ENCODE data around the gene TECTA. TPM values are rescaled to one million over a fixed set of nuclear protein-coding genes. Genes with fewer than 3 reads are reported as not detected.

TECTA gene
- total RNA-seq, 1 experiment from 2014 or later, result 0.37 TPM

GRCh38 chr11:121082670-121083069 is 18.4 kb upstream of the TECTA start (continued):
- TF ChIP-seq TEAD1 (CRISPR knock-in tag; IDR thresholded peaks at IDR 0.05) (no peak), AFF4 (CRISPR knock-in tag; IDR thresholded peaks at IDR 0.05; ENCODE audit: borderline replicate concordance) (no peak), RELA (CRISPR knock-in tag; IDR thresholded peaks at IDR 0.05; ENCODE audit: borderline replicate concordance) (no peak), ESRRA (CRISPR knock-in tag; IDR thresholded peaks at IDR 0.05; ENCODE audit: borderline replicate concordance) (0 out of 2 replicates have a peak, but pooled peaks have one; percentile 33), TEAD4 (CRISPR knock-in tag; IDR thresholded peaks at IDR 0.05) (0 out of 2 replicates have a peak, but pooled peaks have one; percentile 31), TCF7 (CRISPR knock-in tag; IDR thresholded peaks at IDR 0.05; ENCODE audit: low read depth) (no peak), GRHL2 (CRISPR knock-in tag; IDR thresholded peaks at IDR 0.05; ENCODE audit: insufficient replicate concordance, severe bottlenecking) (no peak), ZNF219 (CRISPR knock-in tag; IDR thresholded peaks at IDR 0.05; ENCODE audit: borderline replicate concordance) (no peak), E2F4 (CRISPR knock-in tag; IDR thresholded peaks at IDR 0.05; ENCODE audit: borderline replicate concordance, low read depth) (no peak), JAZF1 (CRISPR knock-in tag; IDR thresholded peaks at IDR 0.05) (no peak), CDX4 (CRISPR knock-in tag; IDR thresholded peaks at IDR 0.05; ENCODE audit: borderline replicate concordance) (no peak), NFATC4 (CRISPR knock-in tag; IDR thresholded peaks at IDR 0.05) (no peak), ZMAT4 (CRISPR knock-in tag; IDR thresholded peaks at IDR 0.05) (no peak), ZNF263 (CRISPR knock-in tag; IDR thresholded peaks at IDR 0.05; ENCODE audit: low read depth) (no peak), GTF2I (CRISPR knock-in tag; conservative IDR thresholded peaks at IDR 0.05) (no peak), EMX1 (CRISPR knock-in tag; IDR thresholded peaks at IDR 0.05) (no peak), ZNF423 (CRISPR knock-in tag; IDR thresholded peaks at IDR 0.05) (no peak), ZNF121 (CRISPR knock-in tag; IDR thresholded peaks at IDR 0.05) (no peak), NFYB (CRISPR knock-in tag; conservative IDR thresholded peaks at IDR 0.05; ENCODE audit: low read depth) (no peak), TP53 (CRISPR knock-in tag; IDR thresholded peaks at IDR 0.05) (0 out of 2 replicates have a peak, but pooled peaks have one; percentile 57)
- TF ChIP-seq, protein P1, sequence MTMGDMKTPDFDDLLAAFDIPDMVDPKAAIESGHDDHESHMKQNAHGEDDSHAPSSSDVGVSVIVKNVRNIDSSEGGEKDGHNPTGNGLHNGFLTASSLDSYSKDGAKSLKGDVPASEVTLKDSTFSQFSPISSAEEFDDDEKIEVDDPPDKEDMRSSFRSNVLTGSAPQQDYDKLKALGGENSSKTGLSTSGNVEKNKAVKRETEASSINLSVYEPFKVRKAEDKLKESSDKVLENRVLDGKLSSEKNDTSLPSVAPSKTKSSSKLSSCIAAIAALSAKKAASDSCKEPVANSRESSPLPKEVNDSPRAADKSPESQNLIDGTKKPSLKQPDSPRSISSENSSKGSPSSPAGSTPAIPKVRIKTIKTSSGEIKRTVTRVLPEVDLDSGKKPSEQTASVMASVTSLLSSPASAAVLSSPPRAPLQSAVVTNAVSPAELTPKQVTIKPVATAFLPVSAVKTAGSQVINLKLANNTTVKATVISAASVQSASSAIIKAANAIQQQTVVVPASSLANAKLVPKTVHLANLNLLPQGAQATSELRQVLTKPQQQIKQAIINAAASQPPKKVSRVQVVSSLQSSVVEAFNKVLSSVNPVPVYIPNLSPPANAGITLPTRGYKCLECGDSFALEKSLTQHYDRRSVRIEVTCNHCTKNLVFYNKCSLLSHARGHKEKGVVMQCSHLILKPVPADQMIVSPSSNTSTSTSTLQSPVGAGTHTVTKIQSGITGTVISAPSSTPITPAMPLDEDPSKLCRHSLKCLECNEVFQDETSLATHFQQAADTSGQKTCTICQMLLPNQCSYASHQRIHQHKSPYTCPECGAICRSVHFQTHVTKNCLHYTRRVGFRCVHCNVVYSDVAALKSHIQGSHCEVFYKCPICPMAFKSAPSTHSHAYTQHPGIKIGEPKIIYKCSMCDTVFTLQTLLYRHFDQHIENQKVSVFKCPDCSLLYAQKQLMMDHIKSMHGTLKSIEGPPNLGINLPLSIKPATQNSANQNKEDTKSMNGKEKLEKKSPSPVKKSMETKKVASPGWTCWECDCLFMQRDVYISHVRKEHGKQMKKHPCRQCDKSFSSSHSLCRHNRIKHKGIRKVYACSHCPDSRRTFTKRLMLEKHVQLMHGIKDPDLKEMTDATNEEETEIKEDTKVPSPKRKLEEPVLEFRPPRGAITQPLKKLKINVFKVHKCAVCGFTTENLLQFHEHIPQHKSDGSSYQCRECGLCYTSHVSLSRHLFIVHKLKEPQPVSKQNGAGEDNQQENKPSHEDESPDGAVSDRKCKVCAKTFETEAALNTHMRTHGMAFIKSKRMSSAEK (CRISPR knock-in tag; IDR thresholded peaks at IDR 0.05; ENCODE audit: borderline replicate concordance), result no peak
- TF ChIP-seq, protein P2, sequence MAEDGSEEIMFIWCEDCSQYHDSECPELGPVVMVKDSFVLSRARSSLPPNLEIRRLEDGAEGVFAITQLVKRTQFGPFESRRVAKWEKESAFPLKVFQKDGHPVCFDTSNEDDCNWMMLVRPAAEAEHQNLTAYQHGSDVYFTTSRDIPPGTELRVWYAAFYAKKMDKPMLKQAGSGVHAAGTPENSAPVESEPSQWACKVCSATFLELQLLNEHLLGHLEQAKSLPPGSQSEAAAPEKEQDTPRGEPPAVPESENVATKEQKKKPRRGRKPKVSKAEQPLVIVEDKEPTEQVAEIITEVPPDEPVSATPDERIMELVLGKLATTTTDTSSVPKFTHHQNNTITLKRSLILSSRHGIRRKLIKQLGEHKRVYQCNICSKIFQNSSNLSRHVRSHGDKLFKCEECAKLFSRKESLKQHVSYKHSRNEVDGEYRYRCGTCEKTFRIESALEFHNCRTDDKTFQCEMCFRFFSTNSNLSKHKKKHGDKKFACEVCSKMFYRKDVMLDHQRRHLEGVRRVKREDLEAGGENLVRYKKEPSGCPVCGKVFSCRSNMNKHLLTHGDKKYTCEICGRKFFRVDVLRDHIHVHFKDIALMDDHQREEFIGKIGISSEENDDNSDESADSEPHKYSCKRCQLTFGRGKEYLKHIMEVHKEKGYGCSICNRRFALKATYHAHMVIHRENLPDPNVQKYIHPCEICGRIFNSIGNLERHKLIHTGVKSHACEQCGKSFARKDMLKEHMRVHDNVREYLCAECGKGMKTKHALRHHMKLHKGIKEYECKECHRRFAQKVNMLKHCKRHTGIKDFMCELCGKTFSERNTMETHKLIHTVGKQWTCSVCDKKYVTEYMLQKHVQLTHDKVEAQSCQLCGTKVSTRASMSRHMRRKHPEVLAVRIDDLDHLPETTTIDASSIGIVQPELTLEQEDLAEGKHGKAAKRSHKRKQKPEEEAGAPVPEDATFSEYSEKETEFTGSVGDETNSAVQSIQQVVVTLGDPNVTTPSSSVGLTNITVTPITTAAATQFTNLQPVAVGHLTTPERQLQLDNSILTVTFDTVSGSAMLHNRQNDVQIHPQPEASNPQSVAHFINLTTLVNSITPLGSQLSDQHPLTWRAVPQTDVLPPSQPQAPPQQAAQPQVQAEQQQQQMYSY (CRISPR knock-in tag; IDR thresholded peaks at IDR 0.05), result no peak
- TF ChIP-seq, protein P3, sequence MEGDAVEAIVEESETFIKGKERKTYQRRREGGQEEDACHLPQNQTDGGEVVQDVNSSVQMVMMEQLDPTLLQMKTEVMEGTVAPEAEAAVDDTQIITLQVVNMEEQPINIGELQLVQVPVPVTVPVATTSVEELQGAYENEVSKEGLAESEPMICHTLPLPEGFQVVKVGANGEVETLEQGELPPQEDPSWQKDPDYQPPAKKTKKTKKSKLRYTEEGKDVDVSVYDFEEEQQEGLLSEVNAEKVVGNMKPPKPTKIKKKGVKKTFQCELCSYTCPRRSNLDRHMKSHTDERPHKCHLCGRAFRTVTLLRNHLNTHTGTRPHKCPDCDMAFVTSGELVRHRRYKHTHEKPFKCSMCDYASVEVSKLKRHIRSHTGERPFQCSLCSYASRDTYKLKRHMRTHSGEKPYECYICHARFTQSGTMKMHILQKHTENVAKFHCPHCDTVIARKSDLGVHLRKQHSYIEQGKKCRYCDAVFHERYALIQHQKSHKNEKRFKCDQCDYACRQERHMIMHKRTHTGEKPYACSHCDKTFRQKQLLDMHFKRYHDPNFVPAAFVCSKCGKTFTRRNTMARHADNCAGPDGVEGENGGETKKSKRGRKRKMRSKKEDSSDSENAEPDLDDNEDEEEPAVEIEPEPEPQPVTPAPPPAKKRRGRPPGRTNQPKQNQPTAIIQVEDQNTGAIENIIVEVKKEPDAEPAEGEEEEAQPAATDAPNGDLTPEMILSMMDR (IDR thresholded peaks at IDR 0.05), result no peak

All from WTC11 (cell line).